Activated CD8-positive, alpha-beta memory T cell treated with anti-CD3 and anti-CD28 coated beads, Interleukin-2, amount 10 ng/mL, durations not matched to agents 7 days and 5 days (primary cell): Measurements from ENCODE around the gene STK17A. TPM values are rescaled to one million over a fixed set of nuclear protein-coding genes. Genes with fewer than 3 reads are reported as not detected.

Experiments used
- ATAC-seq: fragments of 150-1000 bp; cut with Tn5 transposase; one replicate; pipeline ENCODE4 v1.10.0; 2021; ENCODE audit warnings: moderate library complexity
- CTCF ChIA-PET: fragments of 350-600 bp; sonication (Branson Sonifier 250); formaldehyde crosslinking; loops from one replicate; lab custom pipeline; 2021; ENCODE audit warnings: antibody characterized with exemption; lab: Charles Lee
- DNase-seq: peaks from one replicate; pipeline ENCODE4 v3.0.0-alpha.2; 2020
- H3K27ac Mint-ChIP-seq: one replicate; pipeline ENCODE4 v1.8.0; 2021; ENCODE audit warnings: mild to moderate bottlenecking, mixed read lengths
- H3K27me3 Mint-ChIP-seq: one replicate; pipeline ENCODE4 v1.8.0; 2021; ENCODE audit warnings: mixed read lengths
- H3K36me3 Mint-ChIP-seq: one replicate; pipeline ENCODE4 v1.8.0; 2021; ENCODE audit warnings: mild to moderate bottlenecking, mixed read lengths
- H3K4me1 Mint-ChIP-seq: one replicate; pipeline ENCODE4 v1.8.0; 2021; ENCODE audit warnings: mixed read lengths
- H3K4me3 Mint-ChIP-seq: one replicate; pipeline ENCODE4 v1.8.0; 2021; ENCODE audit warnings: mild to moderate bottlenecking, moderate library complexity, mixed read lengths
- H3K9me3 Mint-ChIP-seq: one replicate; pipeline ENCODE4 v1.8.0; 2022; ENCODE audit warnings: low read depth, mixed read lengths
- total RNA-seq, 2 experiments: library from RNA; stranded (reverse); gene quantifications; one replicate each; pipeline ENCODE4 v1.2.3, GENCODE V29; 2021

STK17A gene
- total RNA-seq, 2 experiments from 2014 or later: 84.9 to 86.1 TPM

DNA sequence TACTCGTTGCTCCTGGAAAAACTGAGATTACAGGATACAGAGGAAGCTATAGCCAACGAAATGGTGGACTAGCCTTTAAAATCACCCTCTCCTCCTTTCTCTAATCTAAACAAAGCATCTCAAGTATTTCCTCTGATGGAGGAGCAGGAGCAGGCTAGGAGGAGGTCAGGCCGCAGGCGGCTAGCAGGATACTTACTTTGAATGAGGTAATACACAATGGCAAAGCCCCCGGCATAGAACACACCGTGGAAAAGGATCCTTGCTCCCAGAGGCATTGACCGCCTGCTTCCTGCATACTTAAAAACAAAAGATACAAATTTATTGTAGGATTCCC lies 64.4 kb downstream of the STK17A start:
- no peak for DNase-seq
- Mint-ChIP-seq H3K9me3 (no peaks in the 10 kb centered on the region), H3K36me3 (peaks cover 45% of the 10 kb centered on the region)

GRCh38 chr7:43647673-43648472 lies 65.0 kb downstream of the STK17A start:
- H3K4me3 Mint-ChIP-seq: peak overlapping the region; percentile 76
- ATAC-seq (peak; percentile 29), DNase-seq (peak; percentile 69)
- CTCF ChIA-PET: interaction anchor here (0.7 to 11.0 kb wide), 9 partner anchors 18 to 75 kb away, joined by 3 to 90 read pairs (median 4); partner anchors contain the start of gene STK17A
- no peaks in the 10 kb centered on the region for H3K9me3 Mint-ChIP-seq
- peak overlapping the region; percentile 97 for H3K27ac Mint-ChIP-seq
- H3K36me3 Mint-ChIP-seq: peaks cover 42% of the 10 kb centered on the region
- H3K27me3 Mint-ChIP-seq: no peaks in the 10 kb centered on the region
- H3K4me1 Mint-ChIP-seq: peaks cover 95% of the 10 kb centered on the region

More for the DNA sequence above, 64.4 kb downstream of the STK17A start:
- CTCF ChIA-PET: interaction anchor here (1.5 to 11.0 kb wide), 4 partner anchors 42 to 65 kb away, joined by 3 to 90 read pairs (median 46); partner anchors contain the start of gene STK17A
- H3K27me3 Mint-ChIP-seq: no peaks in the 10 kb centered on the region
- peaks cover 95% of the 10 kb centered on the region for H3K4me1 Mint-ChIP-seq
- H3K4me3 Mint-ChIP-seq: peak overlapping the region; percentile 76
- H3K27ac Mint-ChIP-seq: peak overlapping the region; percentile 97
- ATAC-seq: no peak

DNA sequence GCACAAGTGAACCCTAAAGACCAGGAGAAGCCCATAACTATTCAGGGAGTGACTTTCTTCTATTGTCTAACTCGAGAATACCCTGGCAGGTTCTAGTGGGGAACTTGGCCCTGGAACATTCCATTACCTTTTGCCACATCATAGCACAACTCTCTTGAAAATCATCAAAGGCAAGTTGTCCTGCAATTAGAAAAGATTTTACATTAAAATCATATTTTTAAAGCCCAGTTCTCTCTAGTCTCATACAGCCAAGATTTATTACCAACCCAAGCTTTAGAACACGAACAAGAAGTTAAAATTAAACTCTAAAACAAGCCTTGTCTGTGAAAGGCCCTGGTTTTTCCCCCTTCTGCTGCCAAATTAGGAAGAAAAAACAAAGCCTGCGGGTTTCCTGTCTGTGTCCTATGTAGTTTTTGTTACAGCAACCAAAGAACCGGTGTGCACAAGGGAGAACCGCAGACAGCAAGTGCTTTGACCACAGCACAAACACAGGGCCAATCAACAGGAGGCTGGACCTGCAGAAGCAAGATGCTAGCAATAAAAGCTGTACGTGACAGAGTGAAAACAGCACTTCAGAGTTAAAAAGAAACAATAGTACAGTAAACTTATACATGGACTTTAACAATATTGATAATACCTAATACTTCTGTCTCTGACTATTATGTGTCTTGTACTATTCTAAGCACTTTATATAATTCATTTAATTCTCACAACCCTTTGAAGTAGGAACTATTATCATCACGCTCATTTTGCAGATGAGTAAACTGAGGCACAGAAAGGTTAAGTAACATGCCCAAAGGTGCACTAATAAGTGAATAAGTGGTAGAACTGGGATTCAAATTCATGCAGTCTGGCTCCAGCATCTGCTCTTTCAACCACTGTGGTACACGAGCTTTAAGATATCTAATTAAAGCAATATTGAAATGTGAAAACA lies 65.8 kb downstream of the STK17A start:
- ATAC-seq: peak; percentile 43
- CTCF ChIA-PET: interaction anchor here (0.7 to 11.0 kb wide), 13 partner anchors 19 to 185 kb away, joined by 3 to 90 read pairs (median 4); partner anchors contain the start of gene STK17A
- Mint-ChIP-seq H3K4me3 (peak overlapping the region; percentile 76), H3K36me3 (peaks cover 40% of the 10 kb centered on the region), H3K4me1 (peaks cover 94% of the 10 kb centered on the region), H3K9me3 (no peaks in the 10 kb centered on the region), H3K27ac (peak overlapping the region; percentile 97), H3K27me3 (no peaks in the 10 kb centered on the region)
- peak; percentile 93 for DNase-seq

DNA sequence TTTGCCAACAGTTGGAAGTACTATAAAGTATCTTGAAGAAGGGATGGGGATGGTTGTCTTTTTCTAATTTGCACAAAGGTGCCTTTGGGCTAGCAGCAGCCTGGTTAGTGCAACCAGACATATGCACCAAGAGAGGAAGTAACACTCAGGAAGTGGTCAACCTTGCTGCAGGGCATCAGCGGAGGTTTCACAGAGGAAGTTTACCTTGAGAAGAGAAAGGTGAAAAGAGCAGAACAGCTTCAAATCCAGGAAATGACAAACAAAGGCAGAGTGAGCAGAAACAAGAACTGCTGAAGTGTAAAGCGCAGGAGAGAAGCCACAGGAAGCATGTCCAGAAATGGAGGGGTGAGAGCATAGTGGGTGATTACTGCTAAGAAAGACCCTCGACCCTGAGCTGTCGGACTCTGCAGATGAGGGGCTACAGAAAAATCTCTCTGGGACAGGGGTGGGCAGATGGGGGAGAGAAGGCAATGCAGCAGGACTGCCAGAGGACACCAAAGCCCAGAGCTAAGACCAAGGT lies 66.9 kb downstream of the STK17A start:
- Mint-ChIP-seq H3K36me3 (peaks cover 39% of the 10 kb centered on the region), H3K4me3 (peak overlapping the region; percentile 76), H3K9me3 (no peaks in the 10 kb centered on the region), H3K27me3 (no peaks in the 10 kb centered on the region), H3K27ac (peak overlapping the region; percentile 97), H3K4me1 (peaks cover 95% of the 10 kb centered on the region)
- CTCF ChIA-PET: interaction anchor here (0.6 to 11.0 kb wide), 11 partner anchors 11 to 429 kb away, joined by 3 to 90 read pairs (median 8); partner anchors contain the start of gene STK17A
- DNase-seq: peak; percentile 92
- peak; percentile 60 for ATAC-seq

GRCh38 chr7:43650457-43651052 lies 67.6 kb downstream of the STK17A start:
- Mint-ChIP-seq H3K9me3 (no peaks in the 10 kb centered on the region), H3K27me3 (no peaks in the 10 kb centered on the region), H3K36me3 (peaks cover 38% of the 10 kb centered on the region), H3K4me3 (peak overlapping the region; percentile 76), H3K27ac (peak overlapping the region; percentile 97), H3K4me1 (peaks cover 90% of the 10 kb centered on the region)
- peak; percentile 5 for ATAC-seq
- DNase-seq: peak; percentile 65
- CTCF ChIA-PET: interaction anchor here (0.6 to 11.0 kb wide), 11 partner anchors 11 to 429 kb away, joined by 3 to 90 read pairs (median 4); partner anchors contain the start of gene STK17A

DNA sequence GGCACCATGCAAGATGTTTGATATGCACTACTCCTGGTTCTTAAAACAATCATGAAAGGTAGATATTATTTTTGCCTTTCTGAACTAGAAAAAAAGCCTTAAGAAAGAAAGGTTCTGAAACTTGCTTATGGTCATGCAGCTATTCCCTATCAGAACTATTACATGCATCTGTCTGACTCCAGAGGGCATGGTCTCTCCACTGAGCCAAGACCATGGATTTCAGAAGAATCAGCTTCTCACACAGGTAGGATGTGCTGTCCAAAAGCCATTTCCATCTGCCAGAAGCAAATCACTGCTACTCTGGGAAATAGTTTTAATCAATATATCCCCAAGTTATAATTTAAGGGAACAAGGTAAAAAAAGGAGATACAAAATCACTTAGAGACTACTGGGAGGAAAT lies 69.5 kb downstream of the STK17A start:
- H3K9me3 Mint-ChIP-seq: no peaks in the 10 kb centered on the region
- H3K36me3 Mint-ChIP-seq: peaks cover 43% of the 10 kb centered on the region
- CTCF ChIA-PET: interaction anchor here (1.0 to 11.0 kb wide), 4 partner anchors 17 to 70 kb away, joined by 3 to 90 read pairs (median 44); partner anchors contain the start of gene STK17A
- peak overlapping the region; percentile 97 for H3K27ac Mint-ChIP-seq
- H3K4me1 Mint-ChIP-seq: peaks cover 85% of the 10 kb centered on the region
- no peaks in the 10 kb centered on the region for H3K27me3 Mint-ChIP-seq
- H3K4me3 Mint-ChIP-seq: no peak overlapping the region
- ATAC-seq (no peak), DNase-seq (no peak)

DNA sequence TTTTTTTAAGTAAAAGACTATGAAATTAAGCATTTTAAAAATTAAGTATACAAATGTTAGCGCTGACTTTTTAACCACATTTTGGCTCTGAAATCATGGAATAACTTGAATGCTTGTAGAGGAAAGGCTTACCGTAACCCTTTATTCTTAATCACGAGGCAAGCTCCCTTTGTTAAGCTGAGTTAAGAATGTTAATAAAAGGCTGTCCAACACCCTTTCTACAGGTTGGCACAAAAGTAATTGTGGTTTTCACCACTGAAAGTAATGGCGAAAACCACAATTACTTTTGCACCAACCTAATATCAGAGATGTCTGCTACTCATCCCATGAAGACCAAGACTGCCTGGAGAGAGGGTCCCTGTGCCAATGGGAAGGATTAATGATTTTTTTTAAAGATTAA lies 70.6 kb downstream of the STK17A start:
- no peak overlapping the region for H3K4me3 Mint-ChIP-seq
- H3K27ac Mint-ChIP-seq: peak overlapping the region; percentile 61
- DNase-seq (no peak), ATAC-seq (no peak)
- peaks cover 47% of the 10 kb centered on the region for H3K36me3 Mint-ChIP-seq
- no peaks in the 10 kb centered on the region for H3K27me3 Mint-ChIP-seq
- peaks cover 84% of the 10 kb centered on the region for H3K4me1 Mint-ChIP-seq
- no peaks in the 10 kb centered on the region for H3K9me3 Mint-ChIP-seq
- CTCF ChIA-PET: interaction anchor here (1.7 kb wide), 1 partner anchor 71 kb away, joined by 8 read pairs; the partner anchor contains the start of gene STK17A

GRCh38 chr7:43653891-43654504 lies 71.1 kb downstream of the STK17A start:
- ATAC-seq: no peak
- Mint-ChIP-seq H3K36me3 (peaks cover 50% of the 10 kb centered on the region), H3K27me3 (no peaks in the 10 kb centered on the region), H3K4me3 (peak overlapping the region; percentile 20), H3K9me3 (no peaks in the 10 kb centered on the region), H3K27ac (peak overlapping the region; percentile 61), H3K4me1 (peaks cover 84% of the 10 kb centered on the region)
- no peak for DNase-seq
- CTCF ChIA-PET: interaction anchor here (1.7 kb wide), 1 partner anchor 71 kb away, joined by 8 read pairs; the partner anchor contains the start of gene STK17A

DNA sequence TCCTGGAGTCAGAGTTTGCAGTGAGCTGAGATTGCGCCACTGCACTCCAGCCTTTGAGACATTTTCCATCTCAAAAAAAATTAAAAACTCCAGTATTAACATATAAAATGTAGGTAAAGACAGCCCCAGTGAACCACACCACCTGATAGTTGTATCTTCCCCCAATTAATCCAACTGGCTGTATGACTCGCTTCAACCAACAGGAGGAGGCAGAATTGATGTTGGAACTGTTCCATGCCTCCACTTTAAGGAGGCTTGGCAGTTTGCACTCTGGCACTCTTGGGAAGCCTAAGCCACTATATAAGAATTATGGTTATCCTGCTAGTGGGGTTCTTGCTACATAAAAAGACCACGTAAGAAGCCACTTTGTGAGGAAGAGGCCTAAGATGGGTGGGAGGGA lies 72.7 kb downstream of the STK17A start:
- Mint-ChIP-seq H3K4me3 (no peak overlapping the region), H3K36me3 (peaks cover 52% of the 10 kb centered on the region), H3K9me3 (no peaks in the 10 kb centered on the region), H3K27ac (no peak overlapping the region), H3K27me3 (no peaks in the 10 kb centered on the region), H3K4me1 (peaks cover 84% of the 10 kb centered on the region)
- CTCF ChIA-PET: interaction anchor here (1.0 kb wide), 1 partner anchor 44 kb away, joined by 3 read pairs; no protein-coding TSS in a partner anchor
- DNase-seq (no peak), ATAC-seq (no peak)

- no peaks in the 10 kb centered on the region for H3K27me3 Mint-ChIP-seq
- peaks cover 76% of the 10 kb centered on the region for H3K4me1 Mint-ChIP-seq
- no peak overlapping the region for H3K27ac Mint-ChIP-seq
- H3K4me3 Mint-ChIP-seq: no peak overlapping the region
- CTCF ChIA-PET: no interaction called here
- H3K9me3 Mint-ChIP-seq: no peaks in the 10 kb centered on the region
- no peak for ATAC-seq
- peaks cover 56% of the 10 kb centered on the region for H3K36me3 Mint-ChIP-seq
- DNase-seq: no peak
These were observed 74.1 kb downstream of the STK17A start for GRCh38 chr7:43656997-43657396.

GRCh38 chr7:43658718-43659548 lies 76.0 kb downstream of the STK17A start:
- ATAC-seq (peak; percentile 89), DNase-seq (peak; percentile 59)
- H3K9me3 Mint-ChIP-seq: no peaks in the 10 kb centered on the region
- CTCF ChIA-PET: interaction anchor here (1.0 to 1.4 kb wide), 3 partner anchors 11 to 726 kb away, joined by 3 to 5 read pairs (median 3); partner anchors contain the start of genes MRPL32, PSMA2 and STK17A
- peak overlapping the region; percentile 91 for H3K27ac Mint-ChIP-seq
- peak overlapping the region; percentile 29 for H3K4me3 Mint-ChIP-seq
- H3K27me3 Mint-ChIP-seq: no peaks in the 10 kb centered on the region
- peaks cover 53% of the 10 kb centered on the region for H3K36me3 Mint-ChIP-seq
- peaks cover 58% of the 10 kb centered on the region for H3K4me1 Mint-ChIP-seq
